IMR-90 (cell line): ENCODE measurements around the gene CD69. TPM values are rescaled to one million over a fixed set of nuclear protein-coding genes. Genes with fewer than 3 reads are reported as not detected.

Source experiments
- ATAC-seq: fragments of 200-7000 bp; cut with Tn5 transposase; 2 replicates; pipeline ENCODE4 v1.9.1; 2020; ENCODE audit warnings: low read depth, mild to moderate bottlenecking, moderate library complexity
- Bru-seq: library from RNA; stranded (reverse); fragments of 400-500 nt; gene quantifications from one replicate; lab custom pipeline; 2021; lab: Mats Ljungman, UMichigan
- BruChase-seq, 2 experiments: library from RNA; stranded (reverse); fragments of 400-500 nt; gene quantifications; one replicate each; lab custom pipeline; 2021; lab: Mats Ljungman, UMichigan
- BruUV-seq: library from RNA; stranded (reverse); fragments of 400-500 nt; replicated peaks from 2 replicates; lab custom pipeline; 2021; lab: Mats Ljungman, UMichigan
- CTCF ChIA-PET: fragments of 300-600 bp; formaldehyde crosslinking; extraction: SDS; loops from one replicate; lab custom pipeline; 2021; ENCODE audit warnings: antibody characterized with exemption; lab: Yijun Ruan, JAX
- POLR2A ChIA-PET: fragments of 300-600 bp; sonication (Branson Sonifier 250); formaldehyde crosslinking; loops from one replicate; lab custom pipeline; 2022; ENCODE audit warnings: antibody characterized with exemption; ENCODE audit not compliant: unreplicated experiment; lab: Charles Lee
- DNase-seq: peaks from one replicate; pipeline ENCODE4 v3.0.0; 2013
- H2AFZ ChIP-seq: replicated peaks from 2 replicates; pipeline ENCODE3; 2013; ENCODE audit warnings: low read length, mild to moderate bottlenecking; ENCODE audit not compliant: poor library complexity
- H2AK5ac ChIP-seq: 2 replicates; pipeline ENCODE4 v1.6.1; 2013; ENCODE audit warnings: low read depth, low read length, inconsistent platforms
- H2AK9ac ChIP-seq: replicated peaks from 2 replicates; pipeline ENCODE3; 2013; ENCODE audit warnings: mild to moderate bottlenecking, low read depth, low read length, moderate library complexity; ENCODE audit not compliant: poor library complexity
- H2BK120ac ChIP-seq: 2 replicates; pipeline ENCODE4 v1.6.1; 2013; ENCODE audit warnings: low read depth, low read length, inconsistent platforms
- H2BK15ac ChIP-seq: 3 replicates; pipeline ENCODE4 v1.6.1; 2013; ENCODE audit warnings: low read depth, low read length, inconsistent platforms
- H2BK20ac ChIP-seq: 2 replicates; pipeline ENCODE4 v1.6.1; 2013; ENCODE audit warnings: low read depth, mild to moderate bottlenecking, inconsistent platforms, low read length, moderate library complexity
- H2BK5ac ChIP-seq: 2 replicates; pipeline ENCODE4 v1.6.1; 2013; ENCODE audit warnings: mild to moderate bottlenecking, low read depth, low read length, inconsistent platforms; ENCODE audit not compliant: poor library complexity, severe bottlenecking
- H3K14ac ChIP-seq: replicated peaks from 2 replicates; pipeline ENCODE4 v1.6.1; 2013; ENCODE audit warnings: low read depth, low read length, inconsistent platforms
- H3K18ac ChIP-seq: 2 replicates; pipeline ENCODE4 v1.6.1; 2013; ENCODE audit warnings: low read depth, low read length, control low read depth
- H3K23ac ChIP-seq: 2 replicates; pipeline ENCODE4 v1.6.1; 2013; ENCODE audit warnings: low read depth, low read length, inconsistent platforms
- H3K27ac ChIP-seq: 2 replicates; pipeline ENCODE4 v1.5.1; 2013; ENCODE audit warnings: mild to moderate bottlenecking, control low read depth, low read length; ENCODE audit not compliant: insufficient read depth
- H3K27me3 ChIP-seq: 2 replicates; pipeline ENCODE4 v1.6.1; 2013; ENCODE audit warnings: low read length; ENCODE audit not compliant: control insufficient read depth, insufficient read depth
- H3K36me3 ChIP-seq: 2 replicates; pipeline ENCODE4 v1.6.1; 2013; ENCODE audit warnings: low read length, mixed read lengths; ENCODE audit not compliant: control insufficient read depth, insufficient read depth
- H3K4ac ChIP-seq: 2 replicates; pipeline ENCODE4 v1.6.1; 2013; ENCODE audit warnings: low read depth, low read length, inconsistent platforms
- H3K4me1 ChIP-seq: 2 replicates; pipeline ENCODE4 v1.6.1; 2013; ENCODE audit warnings: low read length, mixed read lengths; ENCODE audit not compliant: control insufficient read depth, insufficient read depth
- H3K4me2 ChIP-seq: 2 replicates; pipeline ENCODE4 v1.6.1; 2013; ENCODE audit warnings: low read depth, mild to moderate bottlenecking, control low read depth, low read length, moderate library complexity
- H3K4me3 ChIP-seq: 2 replicates; pipeline ENCODE4 v1.5.1; 2013; ENCODE audit warnings: low read depth, mild to moderate bottlenecking, control low read depth, low read length, moderate library complexity; ENCODE audit not compliant: insufficient read depth
- H3K56ac ChIP-seq: 2 replicates; pipeline ENCODE4 v1.6.1; 2013; ENCODE audit warnings: low read length, inconsistent platforms; ENCODE audit not compliant: insufficient read depth; ENCODE audit errors: extremely low read depth
- H3K79me1 ChIP-seq, 2 experiments: 2 replicates each; pipeline ENCODE4 v1.6.1; 2013; ENCODE audit warnings: low read length in 2 of 2, inconsistent platforms in 1 of 2, low read depth in 1 of 2
- H3K9ac ChIP-seq: 2 replicates; pipeline ENCODE4 v1.6.1; 2013; ENCODE audit warnings: low read depth, low read length, control low read depth
- H3K9me1 ChIP-seq: 2 replicates; pipeline ENCODE4 v1.6.1; 2013; ENCODE audit warnings: low read length, inconsistent platforms; ENCODE audit not compliant: insufficient read depth
- H3K9me3 ChIP-seq: 2 replicates; pipeline ENCODE4 v1.6.1; 2013; ENCODE audit warnings: low read length; ENCODE audit not compliant: control insufficient read depth, insufficient read depth
- H4K20me1 ChIP-seq: 2 replicates; pipeline ENCODE4 v1.6.1; 2013; ENCODE audit warnings: low read length, inconsistent platforms; ENCODE audit not compliant: insufficient read depth
- H4K5ac ChIP-seq: 2 replicates; pipeline ENCODE4 v1.6.1; 2013; ENCODE audit warnings: mild to moderate bottlenecking, low read depth, low read length, control low read depth
- H4K8ac ChIP-seq, 2 experiments: 2 replicates each; pipeline ENCODE4 v1.6.1; 2013; ENCODE audit warnings: low read depth in 2 of 2, low read length in 2 of 2, control low read depth in 1 of 2, inconsistent platforms in 1 of 2
- H4K91ac ChIP-seq: 2 replicates; pipeline ENCODE4 v1.6.1; 2013; ENCODE audit warnings: low read depth, low read length, inconsistent platforms; ENCODE audit not compliant: insufficient read depth
- CEBPB ChIP-seq: IDR thresholded peaks from 2 replicates; pipeline ENCODE4 v1.6.1; 2012; ENCODE audit warnings: low read depth, low read length, improper control_type of control experiment
- FOS ChIP-seq: fragments of 150-350 bp; IDR thresholded peaks from 2 replicates; pipeline ENCODE4 v1.6.1; 2016; ENCODE audit warnings: low read depth, low read length
- MAFK ChIP-seq: IDR thresholded peaks from 2 replicates; pipeline ENCODE4 v1.6.1; 2012; ENCODE audit warnings: low read depth, low read length, improper control_type of control experiment
- MAZ ChIP-seq: IDR thresholded peaks from 2 replicates; pipeline ENCODE4 v1.6.1; 2012; ENCODE audit warnings: low read depth, mild to moderate bottlenecking, low read length, improper control_type of control experiment, moderate library complexity, borderline replicate concordance
- MXI1 ChIP-seq: IDR thresholded peaks from 2 replicates; pipeline ENCODE4 v1.6.1; 2012; ENCODE audit warnings: low read depth, mild to moderate bottlenecking, low read length, moderate library complexity, borderline replicate concordance
- NFE2L2 ChIP-seq: fragments of 150-350 bp; IDR thresholded peaks from 2 replicates; pipeline ENCODE4 v1.6.1; 2016; ENCODE audit warnings: low read depth, mild to moderate bottlenecking, low read length
- POLR2A ChIP-seq: IDR thresholded peaks from 2 replicates; pipeline ENCODE4 v1.6.1; 2012; ENCODE audit warnings: mild to moderate bottlenecking, low read depth, low read length
- RAD21 ChIP-seq: IDR thresholded peaks from 2 replicates; pipeline ENCODE4 v1.6.1; 2012; ENCODE audit warnings: low read length, improper control_type of control experiment
- RCOR1 ChIP-seq: IDR thresholded peaks from 2 replicates; pipeline ENCODE4 v1.6.1; 2012; ENCODE audit warnings: mild to moderate bottlenecking, low read length, improper control_type of control experiment; ENCODE audit not compliant: insufficient replicate concordance
- RFX5 ChIP-seq: IDR thresholded peaks from 2 replicates; pipeline ENCODE4 v1.8.0; 2012; ENCODE audit warnings: low read depth, mild to moderate bottlenecking, low read length, moderate library complexity
- SMC3 ChIP-seq: fragments of 150-350 bp; IDR thresholded peaks from 2 replicates; pipeline ENCODE4 v1.6.1; 2016; ENCODE audit warnings: low read depth, mild to moderate bottlenecking, antibody characterized with exemption, low read length, moderate library complexity
- USF2 ChIP-seq: fragments of 150-350 bp; IDR thresholded peaks from 2 replicates; pipeline ENCODE4 v1.6.1; 2017; ENCODE audit warnings: mild to moderate bottlenecking, antibody characterized with exemption, low read length, low read depth
- WGBS, 2 experiments: methylation state at CpG; one replicate each; pipeline versions ENCODE4 v1.1.5 to v1.1.7; 2013; ENCODE audit warnings: missing lambda C conversion rate in 2 of 2; ENCODE audit not compliant: insufficient read length in 1 of 2; ENCODE audit errors: extremely low coverage in 2 of 2; 5-methylcytosine and 5-hydroxymethylcytosine counted together
- dilution Hi-C: fragments of 300-500 bp; cut with HindIII; formaldehyde crosslinking; loops from one replicate; pipeline ENCODE4 v1.14.3; 2018; ENCODE audit warnings: low sequenced_read_pairs; ENCODE audit not compliant: unreplicated experiment
- in situ Hi-C: fragments of 300-500 bp; cut with MboI; formaldehyde crosslinking; loops from 3 replicates; pipeline ENCODE4 v1.14.3; 2019; ENCODE audit warnings: low sequenced_read_pairs, inconsistent platforms, mixed read lengths
- intact Hi-C: fragments of 100-400 bp; cut with micrococcal nuclease; formaldehyde crosslinking; loops from 2 replicates; pipeline ENCODE4 v1.10.0; 2022
- long read RNA-seq: library from polyadenylated mRNA; unstranded; transcript quantifications from one replicate; pipeline ENCODE4 v2.0.0, GENCODE V29; 2021; ENCODE audit not compliant: unreplicated experiment
- polyA plus RNA-seq, 3 experiments: library from polyadenylated mRNA; depleted of rRNA; stranded (reverse); fragments of >200 nt; gene quantifications; 2 replicates each; pipeline ENCODE4 v1.2.3, GENCODE V29; 2012; ENCODE audit warnings: low replicate concordance in 1 of 3
- total RNA-seq: library from RNA; depleted of rRNA; stranded (reverse); fragments of >200 nt; gene quantifications from 2 replicates; pipeline ENCODE4 v1.2.3, GENCODE V29; 2012; rRNA removed
- TF ChIP-seq, protein P1 (sequence below): fragments of 150-350 bp; IDR thresholded peaks from 2 replicates; pipeline ENCODE4 v1.6.1; 2016; ENCODE audit warnings: low read depth, mild to moderate bottlenecking, low read length, moderate library complexity, borderline replicate concordance

Gene CD69
- total RNA-seq (not detected in 2 replicates), polyA plus RNA-seq (2012; rRNA removed) (not detected in 2 replicates), Bru-seq, nascent RNA (not detected), BruChase-seq, experiment 1, labeled RNA remaining after a 6-hour chase (not detected), BruChase-seq, experiment 2, labeled RNA remaining after a 2-hour chase (not detected)
- polyA plus RNA-seq (2012; cell fraction: cytosol; rRNA removed) = not detected in 2 replicates
- 0.08 TPM in 1 of 2 replicates, not detected in the other for polyA plus RNA-seq (2012; cell fraction: nucleus; rRNA removed; ENCODE audit: low replicate concordance)
- long read RNA-seq = 0 reads

GRCh38 chr12:9760699-9761418, at the start of gene CD69:
Gene CD69 (minus strand): TSS chr12:9760901. CDS start chr12:9760820, 81 bp downstream.
- Histone ChIP-seq H4K8ac (no peak within 1 kb of the TSS), H2AFZ (no peak within 1 kb of the TSS), H3K9me1 (no peaks in the 10 kb centered on the region), H2BK20ac (no peak within 1 kb of the TSS; the same call in 1 of the 2 replicates), H2BK5ac (no peak within 1 kb of the TSS), H3K14ac (peak within 1 kb of the TSS; percentile 77; the same call in 1 of the 2 replicates), H2AK5ac (no peak within 1 kb of the TSS), H2BK15ac (no peak within 1 kb of the TSS), H4K5ac (no peak within 1 kb of the TSS), H4K20me1 (no peaks in the 10 kb centered on the region), H4K91ac (no peak within 1 kb of the TSS), H3K18ac (no peak within 1 kb of the TSS), H3K4me3 (no peak within 1 kb of the TSS), H3K4me2 (peak within 1 kb of the TSS; percentile 10; the same call in 1 of the 2 replicates), H3K27me3 (no peaks in the 10 kb centered on the region), H3K36me3 (no peaks in the 10 kb centered on the region), H3K79me1 (no peaks in the 10 kb centered on the region), H3K4me1 (no peaks in the 10 kb centered on the region), H3K9me3 (no peaks in the 10 kb centered on the region), H3K27ac (no peak within 1 kb of the TSS), H3K23ac (no peak within 1 kb of the TSS), H2AK9ac (no peak within 1 kb of the TSS), H3K4ac (no peak within 1 kb of the TSS), H3K56ac (no peak within 1 kb of the TSS), H3K9ac (no peak within 1 kb of the TSS), H2BK120ac (no peak within 1 kb of the TSS)
- CTCF ChIA-PET = interaction anchor here (1.0 kb wide), 1 partner anchor 10 kb away, joined by 3 read pairs; no protein-coding TSS in a partner anchor
- TF ChIP-seq, protein P1, sequence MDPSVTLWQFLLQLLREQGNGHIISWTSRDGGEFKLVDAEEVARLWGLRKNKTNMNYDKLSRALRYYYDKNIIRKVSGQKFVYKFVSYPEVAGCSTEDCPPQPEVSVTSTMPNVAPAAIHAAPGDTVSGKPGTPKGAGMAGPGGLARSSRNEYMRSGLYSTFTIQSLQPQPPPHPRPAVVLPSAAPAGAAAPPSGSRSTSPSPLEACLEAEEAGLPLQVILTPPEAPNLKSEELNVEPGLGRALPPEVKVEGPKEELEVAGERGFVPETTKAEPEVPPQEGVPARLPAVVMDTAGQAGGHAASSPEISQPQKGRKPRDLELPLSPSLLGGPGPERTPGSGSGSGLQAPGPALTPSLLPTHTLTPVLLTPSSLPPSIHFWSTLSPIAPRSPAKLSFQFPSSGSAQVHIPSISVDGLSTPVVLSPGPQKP = no peak
- TF ChIP-seq SMC3 (no peak), RCOR1 (no peak), USF2 (no peak), RFX5 (no peak), FOS (no peak), MXI1 (no peak), MAZ (no peak), RAD21 (no peak), CEBPB (no peak), MAFK (no peak), NFE2L2 (no peak), POLR2A (no peak)
- POLR2A ChIA-PET = no interaction called here
- dilution Hi-C loops (no loop called here), intact Hi-C loops (no loop called here), in situ Hi-C loops (no loop called here)
- ATAC-seq = peak; percentile 46; the same call in 1 of the 2 replicates
- no peak for DNase-seq
- no TSS peak for BruUV-seq
- WGBS, 2 experiments = no CpG with 5 or more reads among the region's 6 CpGs
